SK-N-SH (cell line): ENCODE results near the gene AUTS2. TPM values are rescaled to one million over a fixed set of nuclear protein-coding genes. Genes with fewer than 3 reads are reported as not detected.

Source experiments
- CTCF ChIA-PET: fragments of 300-600, 350-600 bp; formaldehyde crosslinking; extraction: SDS; loops from one replicate; lab custom pipeline; 2021; lab: Yijun Ruan, JAX
- POLR2A ChIA-PET: fragments of 350-600 bp; sonication (Branson Sonifier 250); formaldehyde crosslinking; extraction: SDS; loops from one replicate; lab custom pipeline; 2020; ENCODE audit warnings: antibody characterized with exemption, inconsistent platforms; lab: Yijun Ruan, JAX
- DNase-seq: peaks from one replicate; pipeline ENCODE4 v3.0.0; 2012
- H2AFZ ChIP-seq: fragments of 200-600 bp; sonication (generic); 2 replicates; pipeline ENCODE4 v1.8.1; 2016; ENCODE audit warnings: antibody characterized with exemption, mild to moderate bottlenecking, low read depth
- H3F3A ChIP-seq: fragments of 200-600 bp; sonication (generic); replicated peaks from 2 replicates; pipeline ENCODE3; 2016; ENCODE audit warnings: antibody characterized with exemption, mild to moderate bottlenecking; ENCODE audit not compliant: insufficient read depth
- H3K27ac ChIP-seq, 2 experiments: fragments of 200-500 bp in 1 of 2; fragments of 200-600 bp in 1 of 2; sonication (Bioruptor generic) in 1 of 2; sonication (generic), shearing (Covaris generic) in 1 of 2; 2 replicates each; pipeline versions ENCODE4 v1.5.1 to v1.6.1; 2014 to 2016; ENCODE audit warnings: low read depth in 2 of 2, inconsistent platforms in 1 of 2, low read length in 1 of 2, mild to moderate bottlenecking in 1 of 2, mixed read lengths in 1 of 2
- H3K27me3 ChIP-seq: fragments of 200-600 bp; sonication (generic), shearing (Covaris generic); 2 replicates; pipeline ENCODE4 v1.6.1; 2016; ENCODE audit warnings: mixed run types; ENCODE audit not compliant: insufficient read depth
- H3K36me3 ChIP-seq, 2 experiments: fragments of 200-500 bp in 1 of 2; fragments of 200-600 bp in 1 of 2; sonication (Bioruptor generic) in 1 of 2; sonication (generic) in 1 of 2; replicated peaks in 1 of 2; 2 replicates each; pipeline versions ENCODE3 to v1.5.1; 2014 to 2016; ENCODE audit warnings: low read length in 1 of 2, mild to moderate bottlenecking in 1 of 2; ENCODE audit not compliant: insufficient read depth in 2 of 2, control insufficient read depth in 1 of 2
- H3K4me1 ChIP-seq, 2 experiments: fragments of 200-500 bp in 1 of 2; fragments of 200-600 bp in 1 of 2; sonication (Bioruptor generic) in 1 of 2; sonication (generic), shearing (Covaris generic) in 1 of 2; 2 replicates each; pipeline versions ENCODE4 v1.5.1 to v1.6.1; 2014 to 2016; ENCODE audit warnings: low read depth in 1 of 2, low read length in 1 of 2, mixed run types in 1 of 2; ENCODE audit not compliant: insufficient read depth in 2 of 2, control insufficient read depth in 1 of 2
- H3K4me2 ChIP-seq: fragments of 200-600 bp; sonication (generic), shearing (Covaris generic); 2 replicates; pipeline ENCODE4 v1.6.1; 2017; ENCODE audit warnings: mixed run types
- H3K4me3 ChIP-seq, 2 experiments: fragments of 200-500 bp in 1 of 2; fragments of 200-600 bp in 1 of 2; sonication (Bioruptor generic) in 1 of 2; sonication (generic), shearing (Covaris generic) in 1 of 2; 2 replicates each; pipeline versions ENCODE4 v1.5.1 to v1.8.1; 2014 to 2016; ENCODE audit warnings: low read depth in 2 of 2, inconsistent platforms in 1 of 2, low read length in 1 of 2, mild to moderate bottlenecking in 1 of 2, mixed read lengths in 1 of 2, moderate library complexity in 1 of 2
- H3K79me2 ChIP-seq: fragments of 200-600 bp; sonication (generic); 2 replicates; pipeline ENCODE4 v1.8.1; 2017; ENCODE audit warnings: mild to moderate bottlenecking; ENCODE audit not compliant: insufficient read depth
- H3K9ac ChIP-seq: fragments of 200-600 bp; sonication (generic); 2 replicates; pipeline ENCODE4 v1.6.1; 2017; ENCODE audit warnings: mixed run types
- H3K9me2 ChIP-seq: fragments of 200-600 bp; sonication (generic); 2 replicates; pipeline ENCODE4 v1.6.1; 2017; ENCODE audit warnings: mixed run types
- H3K9me3 ChIP-seq: fragments of 200-600 bp; sonication (generic); 2 replicates; pipeline ENCODE4 v1.6.1; 2017; ENCODE audit warnings: mixed run types, mild to moderate bottlenecking, moderate library complexity
- H4K20me1 ChIP-seq: fragments of 200-600 bp; sonication (generic); 2 replicates; pipeline ENCODE4 v1.6.1; 2017; ENCODE audit warnings: mild to moderate bottlenecking, mixed run types; ENCODE audit not compliant: insufficient read depth
- EP300 ChIP-seq, 2 experiments: IDR thresholded peaks; 2 replicates each; pipeline versions ENCODE4 v1.4.0 to v1.6.1; 2012; ENCODE audit warnings: borderline replicate concordance in 1 of 2, low read depth in 1 of 2, low read length in 1 of 2
- FOXJ3 ChIP-seq: sonication (generic); formaldehyde crosslinking; IDR thresholded peaks from 2 replicates; pipeline ENCODE4 v1.5.1; 2020; ENCODE audit warnings: mild to moderate bottlenecking, missing genetic modification reagents
- FOXM1 ChIP-seq: IDR thresholded peaks from 2 replicates; pipeline ENCODE4 v1.4.0; 2012; ENCODE audit warnings: low read depth, mild to moderate bottlenecking
- GABPA ChIP-seq: IDR thresholded peaks from 2 replicates; pipeline ENCODE4 v1.4.0; 2012; ENCODE audit warnings: low read depth, mild to moderate bottlenecking
- IRF3 ChIP-seq: fragments of 150-350 bp; IDR thresholded peaks from 2 replicates; pipeline ENCODE4 v1.6.1; 2016; ENCODE audit warnings: mild to moderate bottlenecking, low read depth, low read length
- JUND ChIP-seq: IDR thresholded peaks from 2 replicates; pipeline ENCODE4 v1.4.0; 2012
- NFIC ChIP-seq: IDR thresholded peaks from 2 replicates; pipeline ENCODE4 v1.4.0; 2012; ENCODE audit warnings: borderline replicate concordance
- POLR2AphosphoS5 ChIP-seq: IDR thresholded peaks from 2 replicates; pipeline ENCODE4 v1.6.1; 2012; ENCODE audit warnings: low read depth, low read length
- RAD21 ChIP-seq: IDR thresholded peaks from 2 replicates; pipeline ENCODE4 v1.6.1; 2012; ENCODE audit warnings: mild to moderate bottlenecking, low read length
- RCOR1 ChIP-seq: fragments of 150-350 bp; IDR thresholded peaks from 2 replicates; pipeline ENCODE4 v1.6.1; 2017; ENCODE audit warnings: antibody characterized with exemption, low read length
- TAF1 ChIP-seq: IDR thresholded peaks from 2 replicates; pipeline ENCODE4 v1.6.1; 2012; ENCODE audit warnings: low read depth, mild to moderate bottlenecking, low read length, moderate library complexity, borderline replicate concordance
- USF2 ChIP-seq: fragments of 150-350 bp; IDR thresholded peaks from 2 replicates; pipeline ENCODE4 v1.6.1; 2017; ENCODE audit warnings: antibody characterized with exemption, low read length, low read depth, borderline replicate concordance
- YY1 ChIP-seq: IDR thresholded peaks from 2 replicates; pipeline ENCODE4 v1.4.0; 2012; ENCODE audit warnings: low read depth, mild to moderate bottlenecking
- WGBS: methylation state at CpG from one replicate; pipeline ENCODE4 v1.1.6; 2017; ENCODE audit warnings: low lambda C conversion rate; 5-methylcytosine and 5-hydroxymethylcytosine counted together
- polyA plus RNA-seq, 3 experiments: library from polyadenylated mRNA; depleted of rRNA; stranded (reverse); fragments of >200 nt; gene quantifications; 2 replicates each; pipeline ENCODE4 v1.2.3, GENCODE V29; 2012
- TF ChIP-seq, protein P1 (sequence below): IDR thresholded peaks from 2 replicates; pipeline ENCODE4 v1.6.1; 2012; ENCODE audit warnings: mild to moderate bottlenecking, low read depth, low read length, moderate library complexity
- TF ChIP-seq, protein P2 (sequence below): IDR thresholded peaks from 2 replicates; pipeline ENCODE4 v1.4.0; 2012; ENCODE audit warnings: low read depth, borderline replicate concordance
- TF ChIP-seq, protein P3 (sequence below): IDR thresholded peaks from 2 replicates; pipeline ENCODE4 v1.4.0; 2012; ENCODE audit warnings: low read depth
- TF ChIP-seq, protein P4 (sequence below): IDR thresholded peaks from 2 replicates; pipeline ENCODE4; 2012

AUTS2 gene
- polyA plus RNA-seq, 1 of the 3 experiments (the other 2 are of a cell fraction) = 15.6 TPM

GRCh38 chr7:69763513-69763912 is 165.2 kb downstream of the AUTS2 start (continued):
- TF ChIP-seq, protein P1, sequence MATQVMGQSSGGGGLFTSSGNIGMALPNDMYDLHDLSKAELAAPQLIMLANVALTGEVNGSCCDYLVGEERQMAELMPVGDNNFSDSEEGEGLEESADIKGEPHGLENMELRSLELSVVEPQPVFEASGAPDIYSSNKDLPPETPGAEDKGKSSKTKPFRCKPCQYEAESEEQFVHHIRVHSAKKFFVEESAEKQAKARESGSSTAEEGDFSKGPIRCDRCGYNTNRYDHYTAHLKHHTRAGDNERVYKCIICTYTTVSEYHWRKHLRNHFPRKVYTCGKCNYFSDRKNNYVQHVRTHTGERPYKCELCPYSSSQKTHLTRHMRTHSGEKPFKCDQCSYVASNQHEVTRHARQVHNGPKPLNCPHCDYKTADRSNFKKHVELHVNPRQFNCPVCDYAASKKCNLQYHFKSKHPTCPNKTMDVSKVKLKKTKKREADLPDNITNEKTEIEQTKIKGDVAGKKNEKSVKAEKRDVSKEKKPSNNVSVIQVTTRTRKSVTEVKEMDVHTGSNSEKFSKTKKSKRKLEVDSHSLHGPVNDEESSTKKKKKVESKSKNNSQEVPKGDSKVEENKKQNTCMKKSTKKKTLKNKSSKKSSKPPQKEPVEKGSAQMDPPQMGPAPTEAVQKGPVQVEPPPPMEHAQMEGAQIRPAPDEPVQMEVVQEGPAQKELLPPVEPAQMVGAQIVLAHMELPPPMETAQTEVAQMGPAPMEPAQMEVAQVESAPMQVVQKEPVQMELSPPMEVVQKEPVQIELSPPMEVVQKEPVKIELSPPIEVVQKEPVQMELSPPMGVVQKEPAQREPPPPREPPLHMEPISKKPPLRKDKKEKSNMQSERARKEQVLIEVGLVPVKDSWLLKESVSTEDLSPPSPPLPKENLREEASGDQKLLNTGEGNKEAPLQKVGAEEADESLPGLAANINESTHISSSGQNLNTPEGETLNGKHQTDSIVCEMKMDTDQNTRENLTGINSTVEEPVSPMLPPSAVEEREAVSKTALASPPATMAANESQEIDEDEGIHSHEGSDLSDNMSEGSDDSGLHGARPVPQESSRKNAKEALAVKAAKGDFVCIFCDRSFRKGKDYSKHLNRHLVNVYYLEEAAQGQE = no peak
- TF ChIP-seq GABPA (no peak), USF2 (no peak)
- TF ChIP-seq, protein P2, sequence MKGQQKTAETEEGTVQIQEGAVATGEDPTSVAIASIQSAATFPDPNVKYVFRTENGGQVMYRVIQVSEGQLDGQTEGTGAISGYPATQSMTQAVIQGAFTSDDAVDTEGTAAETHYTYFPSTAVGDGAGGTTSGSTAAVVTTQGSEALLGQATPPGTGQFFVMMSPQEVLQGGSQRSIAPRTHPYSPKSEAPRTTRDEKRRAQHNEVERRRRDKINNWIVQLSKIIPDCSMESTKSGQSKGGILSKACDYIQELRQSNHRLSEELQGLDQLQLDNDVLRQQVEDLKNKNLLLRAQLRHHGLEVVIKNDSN = no peak
- TF ChIP-seq, protein P3, sequence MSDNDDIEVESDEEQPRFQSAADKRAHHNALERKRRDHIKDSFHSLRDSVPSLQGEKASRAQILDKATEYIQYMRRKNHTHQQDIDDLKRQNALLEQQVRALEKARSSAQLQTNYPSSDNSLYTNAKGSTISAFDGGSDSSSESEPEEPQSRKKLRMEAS = no peak

DNA sequence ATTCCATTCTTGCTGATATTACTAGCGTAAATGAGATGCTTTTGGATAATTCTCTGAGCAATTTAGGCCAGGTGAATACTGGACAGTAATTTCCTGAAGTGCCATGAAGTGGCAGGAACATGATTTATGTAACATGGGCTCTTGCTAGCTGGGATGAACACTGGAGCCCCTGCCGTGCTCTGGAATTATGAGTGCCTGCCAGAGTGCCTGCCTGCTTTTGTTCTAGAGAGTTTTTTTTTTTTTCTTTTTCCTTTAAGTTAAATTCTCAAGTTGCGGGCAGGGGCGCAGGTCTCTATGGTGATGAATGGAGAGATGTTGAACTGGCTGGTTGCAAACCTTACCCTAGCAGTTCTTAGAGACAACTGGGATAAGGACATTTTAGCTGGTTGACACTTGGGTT is 165.9 kb downstream of the AUTS2 start:
- ChIA-PET POLR2A (no interaction called here), CTCF (interaction anchor here (1.4 kb wide), 1 partner anchor 11 kb away, joined by 3 read pairs; no protein-coding TSS in a partner anchor)
- no peaks in the 10 kb centered on the region for H3K9me2 ChIP-seq
- no peak for DNase-seq
- H3F3A ChIP-seq = no peaks in the 10 kb centered on the region
- no peaks in the 10 kb centered on the region for H3K36me3 ChIP-seq
- 89% methylated on average over 4 of the region's 4 CpGs for WGBS
- no peaks in the 10 kb centered on the region; the same call in 1 of the 2 replicates for H3K79me2 ChIP-seq
- peaks cover 20% of the 10 kb centered on the region for H4K20me1 ChIP-seq
- H3K27ac ChIP-seq = no peak overlapping the region
- H3K4me3 ChIP-seq = no peak overlapping the region
- H2AFZ ChIP-seq = no peak overlapping the region
- no peak overlapping the region for H3K4me2 ChIP-seq
- H3K9ac ChIP-seq = no peak overlapping the region
- no peaks in the 10 kb centered on the region for H3K27me3 ChIP-seq
- no peaks in the 10 kb centered on the region for H3K9me3 ChIP-seq
- TF ChIP-seq RCOR1 (no peak), POLR2AphosphoS5 (no peak), NFIC (no peak), FOXM1 (no peak), TAF1 (no peak), JUND (no peak), RAD21 (no peak), EP300 (IDR thresholded peaks at IDR 0.05; ENCODE audit: borderline replicate concordance in 1 of 2, low read depth in 1 of 2, low read length in 1 of 2) (no peak), USF2 (no peak), IRF3 (no peak), FOXJ3 (CRISPR knock-in tag) (no peak), YY1 (no peak)
- TF ChIP-seq, protein P4, sequence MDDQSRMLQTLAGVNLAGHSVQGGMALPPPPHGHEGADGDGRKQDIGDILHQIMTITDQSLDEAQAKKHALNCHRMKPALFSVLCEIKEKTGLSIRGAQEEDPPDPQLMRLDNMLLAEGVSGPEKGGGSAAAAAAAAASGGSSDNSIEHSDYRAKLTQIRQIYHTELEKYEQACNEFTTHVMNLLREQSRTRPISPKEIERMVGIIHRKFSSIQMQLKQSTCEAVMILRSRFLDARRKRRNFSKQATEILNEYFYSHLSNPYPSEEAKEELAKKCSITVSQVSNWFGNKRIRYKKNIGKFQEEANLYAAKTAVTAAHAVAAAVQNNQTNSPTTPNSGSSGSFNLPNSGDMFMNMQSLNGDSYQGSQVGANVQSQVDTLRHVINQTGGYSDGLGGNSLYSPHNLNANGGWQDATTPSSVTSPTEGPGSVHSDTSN = no peak
- peaks cover 11 to 14% of the 10 kb centered on the region in 2 experiments; a peak in 3 of 4 replicates for H3K4me1 ChIP-seq
